Neural cell (in vitro differentiated cells): Measurements from ENCODE around the gene PTPRN2.

Experiments
- CTCF ChIP-seq: fragments of 450-650 bp; IDR thresholded peaks from 2 replicates; pipeline ENCODE4 v1.5.1; 2014; ENCODE audit warnings: antibody characterized with exemption, mild to moderate bottlenecking, moderate library complexity; ENCODE audit not compliant: poor library complexity, severe bottlenecking
- EP300 ChIP-seq: fragments of 450-650 bp; conservative IDR thresholded peaks from 2 replicates; pipeline ENCODE4 v1.6.1; 2014; ENCODE audit warnings: antibody characterized with exemption, mild to moderate bottlenecking, moderate library complexity; ENCODE audit not compliant: poor library complexity, severe bottlenecking
- EZH2 ChIP-seq: fragments of 200-600, 300-800 bp; shearing (Covaris generic), sonication (generic); IDR thresholded peaks from 2 replicates; pipeline ENCODE4 v1.6.1; 2014; ENCODE audit warnings: antibody characterized with exemption, low read length, borderline replicate concordance, mild to moderate bottlenecking; ENCODE audit not compliant: insufficient read depth, poor library complexity, severe bottlenecking
- MXI1 ChIP-seq: fragments of 450-650 bp; conservative IDR thresholded peaks from 2 replicates; pipeline ENCODE4 v1.6.1; 2014; ENCODE audit warnings: antibody characterized with exemption, mild to moderate bottlenecking; ENCODE audit not compliant: poor library complexity, severe bottlenecking
- POLR2AphosphoS5 ChIP-seq: IDR thresholded peaks from 2 replicates; pipeline ENCODE4 v1.6.1; 2012
- RAD21 ChIP-seq: fragments of 450-650 bp; conservative IDR thresholded peaks from 2 replicates; pipeline ENCODE4 v1.6.1; 2014; ENCODE audit warnings: antibody characterized with exemption, mild to moderate bottlenecking, moderate library complexity
- SMC3 ChIP-seq: fragments of 450-650 bp; conservative IDR thresholded peaks from 2 replicates; pipeline ENCODE4 v1.6.1; 2014; ENCODE audit warnings: antibody characterized with exemption, mild to moderate bottlenecking, moderate library complexity; ENCODE audit not compliant: poor library complexity
- TAF1 ChIP-seq: IDR thresholded peaks from 2 replicates; pipeline ENCODE4 v1.6.1; 2012; ENCODE audit warnings: low read depth
- TF ChIP-seq, protein P1 (sequence below): IDR thresholded peaks from 2 replicates; pipeline ENCODE4 v1.6.1; 2012; ENCODE audit warnings: borderline replicate concordance

DNA sequence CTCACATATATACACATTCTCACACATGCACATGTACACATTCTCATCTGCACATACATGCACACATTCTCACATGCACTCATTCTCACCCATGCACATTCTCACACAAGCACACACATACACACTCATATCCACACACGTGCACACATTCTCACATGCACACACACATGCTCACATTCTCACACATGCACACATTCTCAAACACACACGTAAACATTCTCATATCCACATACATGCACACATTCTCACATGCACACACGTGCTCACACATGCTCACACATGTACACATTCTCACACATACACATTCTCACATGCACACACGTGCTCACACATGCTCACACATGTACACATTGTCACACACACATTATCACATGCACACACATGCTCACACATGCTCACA lies 260.6 kb downstream of the PTPRN2 start:
- TF ChIP-seq EP300 (no peak), POLR2AphosphoS5 (no peak), RAD21 (no peak), CTCF (no peak), EZH2 (no peak), TAF1 (no peak), MXI1 (no peak), SMC3 (no peak)
- TF ChIP-seq, protein P1, sequence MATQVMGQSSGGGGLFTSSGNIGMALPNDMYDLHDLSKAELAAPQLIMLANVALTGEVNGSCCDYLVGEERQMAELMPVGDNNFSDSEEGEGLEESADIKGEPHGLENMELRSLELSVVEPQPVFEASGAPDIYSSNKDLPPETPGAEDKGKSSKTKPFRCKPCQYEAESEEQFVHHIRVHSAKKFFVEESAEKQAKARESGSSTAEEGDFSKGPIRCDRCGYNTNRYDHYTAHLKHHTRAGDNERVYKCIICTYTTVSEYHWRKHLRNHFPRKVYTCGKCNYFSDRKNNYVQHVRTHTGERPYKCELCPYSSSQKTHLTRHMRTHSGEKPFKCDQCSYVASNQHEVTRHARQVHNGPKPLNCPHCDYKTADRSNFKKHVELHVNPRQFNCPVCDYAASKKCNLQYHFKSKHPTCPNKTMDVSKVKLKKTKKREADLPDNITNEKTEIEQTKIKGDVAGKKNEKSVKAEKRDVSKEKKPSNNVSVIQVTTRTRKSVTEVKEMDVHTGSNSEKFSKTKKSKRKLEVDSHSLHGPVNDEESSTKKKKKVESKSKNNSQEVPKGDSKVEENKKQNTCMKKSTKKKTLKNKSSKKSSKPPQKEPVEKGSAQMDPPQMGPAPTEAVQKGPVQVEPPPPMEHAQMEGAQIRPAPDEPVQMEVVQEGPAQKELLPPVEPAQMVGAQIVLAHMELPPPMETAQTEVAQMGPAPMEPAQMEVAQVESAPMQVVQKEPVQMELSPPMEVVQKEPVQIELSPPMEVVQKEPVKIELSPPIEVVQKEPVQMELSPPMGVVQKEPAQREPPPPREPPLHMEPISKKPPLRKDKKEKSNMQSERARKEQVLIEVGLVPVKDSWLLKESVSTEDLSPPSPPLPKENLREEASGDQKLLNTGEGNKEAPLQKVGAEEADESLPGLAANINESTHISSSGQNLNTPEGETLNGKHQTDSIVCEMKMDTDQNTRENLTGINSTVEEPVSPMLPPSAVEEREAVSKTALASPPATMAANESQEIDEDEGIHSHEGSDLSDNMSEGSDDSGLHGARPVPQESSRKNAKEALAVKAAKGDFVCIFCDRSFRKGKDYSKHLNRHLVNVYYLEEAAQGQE: no peak
